Neuronal stem cell (in vitro differentiated cells): ENCODE data around the gene UNC5B.
"Not testable (repeated sequence)": the region's sequence is repeated elsewhere in the genome, so short reads cannot be mapped to it uniquely, and the experiment has no call there.

Experiments used
- DNase-seq: peaks from one replicate; pipeline ENCODE4 v3.0.0-alpha.2; 2013; ENCODE audit warnings: low spot score
- H2AFZ ChIP-seq: one replicate; pipeline ENCODE4 v1.6.1; 2013; ENCODE audit warnings: mild to moderate bottlenecking, low read length, inconsistent platforms
- H2AK5ac ChIP-seq: 2 replicates; pipeline ENCODE4 v1.6.1; 2013; ENCODE audit warnings: low read depth, mild to moderate bottlenecking, inconsistent platforms, low read length, moderate library complexity, mixed read lengths
- H2BK120ac ChIP-seq: 2 replicates; pipeline ENCODE4 v1.6.1; 2013; ENCODE audit warnings: low read depth, mild to moderate bottlenecking, inconsistent platforms, low read length, moderate library complexity, mixed read lengths
- H2BK12ac ChIP-seq: one replicate; pipeline ENCODE4 v1.6.1; 2013; ENCODE audit warnings: low read length, inconsistent platforms
- H2BK15ac ChIP-seq: 2 replicates; pipeline ENCODE4 v1.6.1; 2013; ENCODE audit warnings: mild to moderate bottlenecking, low read length, inconsistent platforms, mixed read lengths
- H2BK5ac ChIP-seq: one replicate; pipeline ENCODE4 v1.6.1; 2013; ENCODE audit warnings: inconsistent platforms, mild to moderate bottlenecking, low read length, moderate library complexity
- H3K14ac ChIP-seq: one replicate; pipeline ENCODE4 v1.6.1; 2013; ENCODE audit warnings: low read length, inconsistent platforms
- H3K18ac ChIP-seq: 2 replicates; pipeline ENCODE4 v1.6.1; 2013; ENCODE audit warnings: low read length, inconsistent platforms
- H3K23ac ChIP-seq: 2 replicates; pipeline ENCODE4 v1.6.1; 2013; ENCODE audit warnings: low read depth, mild to moderate bottlenecking, mixed read lengths, low read length, inconsistent platforms; ENCODE audit not compliant: poor library complexity
- H3K27ac ChIP-seq: replicated peaks from 3 replicates; pipeline ENCODE4 v1.5.1; 2013; ENCODE audit warnings: low read length, inconsistent platforms
- H3K27me3 ChIP-seq, 3 experiments: 2 replicates each; pipeline ENCODE4 v1.6.1; 2013; ENCODE audit warnings: low read length in 3 of 3, mild to moderate bottlenecking in 2 of 3, inconsistent platforms in 1 of 3, low read depth in 1 of 3, mixed read lengths in 1 of 3, moderate library complexity in 1 of 3; ENCODE audit not compliant: control insufficient read depth in 3 of 3, insufficient read depth in 3 of 3
- H3K36me3 ChIP-seq, 2 donors: replicated peaks in 1 of 2; 2 replicates each; pipeline ENCODE4 v1.6.1; 2013; ENCODE audit warnings: low read length in 2 of 2; ENCODE audit not compliant: control insufficient read depth in 2 of 2, insufficient read depth in 2 of 2
- H3K4ac ChIP-seq: 2 replicates; pipeline ENCODE4 v1.6.1; 2013; ENCODE audit warnings: inconsistent platforms, mild to moderate bottlenecking, low read length, moderate library complexity
- H3K4me1 ChIP-seq, 2 donors: 1 replicate in 1 of 2; 2 replicates in 1 of 2; pipeline ENCODE4 v1.6.1; 2013; ENCODE audit warnings: low read length in 2 of 2, low read depth in 1 of 2; ENCODE audit not compliant: control insufficient read depth in 2 of 2, insufficient read depth in 1 of 2
- H3K4me2 ChIP-seq: one replicate; pipeline ENCODE4 v1.6.1; 2013; ENCODE audit warnings: mild to moderate bottlenecking, low read length, inconsistent platforms; ENCODE audit not compliant: insufficient read depth, poor library complexity, severe bottlenecking
- H3K4me3 ChIP-seq, 2 donors: 2 replicates each; pipeline ENCODE4 v1.5.1; 2013; ENCODE audit warnings: low read length in 2 of 2, mild to moderate bottlenecking in 2 of 2, inconsistent platforms in 1 of 2, moderate library complexity in 1 of 2
- H3K79me1 ChIP-seq: one replicate; pipeline ENCODE4 v1.6.1; 2013; ENCODE audit warnings: low read depth, mild to moderate bottlenecking, inconsistent platforms, low read length, moderate library complexity
- H3K9ac ChIP-seq: one replicate; pipeline ENCODE4 v1.6.1; 2013; ENCODE audit warnings: mild to moderate bottlenecking, low read depth, low read length, inconsistent platforms; ENCODE audit not compliant: poor library complexity
- H3K9me3 ChIP-seq, 2 donors: replicated peaks in 1 of 2; 2 replicates each; pipeline versions ENCODE3 to v1.6.1; 2013; ENCODE audit warnings: low read length in 2 of 2, mild to moderate bottlenecking in 2 of 2, inconsistent platforms in 1 of 2, low read depth in 1 of 2, mixed read lengths in 1 of 2, moderate library complexity in 1 of 2; ENCODE audit not compliant: control insufficient read depth in 2 of 2, insufficient read depth in 1 of 2
- H4K8ac ChIP-seq: one replicate; pipeline ENCODE4 v1.6.1; 2013; ENCODE audit warnings: low read depth, mild to moderate bottlenecking, inconsistent platforms, low read length, moderate library complexity
- H4K91ac ChIP-seq: one replicate; pipeline ENCODE4 v1.6.1; 2013; ENCODE audit warnings: low read length, low read depth, mild to moderate bottlenecking, inconsistent platforms; ENCODE audit not compliant: poor library complexity
- WGBS, 2 donors: extraction: QIAGEN DNeasy Blood & Tissue Kit; methylation state at CpG; one replicate each; pipeline ENCODE4 v1.1.7; 2013; ENCODE audit warnings: missing lambda C conversion rate in 2 of 2, mixed read lengths in 1 of 2; ENCODE audit not compliant: insufficient read length in 2 of 2, insufficient replicate concordance in 1 of 2; ENCODE audit errors: extremely low coverage in 2 of 2; 5-methylcytosine and 5-hydroxymethylcytosine counted together

Gene UNC5B

DNA sequence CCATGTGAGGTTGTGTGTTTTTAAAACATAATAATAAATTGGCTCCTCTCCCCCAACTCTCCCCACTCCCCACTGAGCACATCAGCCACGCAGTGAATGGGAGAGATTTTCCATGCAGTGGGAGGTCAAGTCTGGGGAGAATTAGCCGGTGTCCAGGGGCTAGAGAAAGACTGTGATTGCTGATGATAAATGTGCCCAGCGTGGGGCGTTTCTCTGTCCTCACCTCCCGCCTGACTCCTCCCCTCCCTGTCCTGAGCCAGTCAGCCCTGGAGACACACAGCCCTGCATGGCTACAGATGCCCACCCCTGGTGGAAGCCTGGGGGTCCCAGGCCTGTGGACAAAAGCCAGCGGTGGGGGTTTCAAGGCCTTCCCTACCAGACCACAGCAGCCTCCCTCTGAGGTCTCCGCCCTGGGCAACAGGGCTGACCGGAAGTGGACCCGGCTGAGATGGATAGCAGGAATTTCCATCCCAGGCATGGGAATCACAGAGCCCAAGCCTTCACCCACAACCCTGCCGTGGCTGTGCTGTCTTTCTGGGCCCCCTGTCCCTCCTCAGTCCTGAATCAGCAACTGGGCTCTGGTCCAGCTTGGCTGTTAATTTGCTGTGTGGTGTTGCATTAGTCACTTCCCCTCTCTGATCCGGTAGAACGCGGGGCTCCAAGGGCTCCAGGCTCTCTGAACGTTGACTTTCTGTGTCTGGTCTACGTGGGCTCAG is 59.8 kb downstream of the UNC5B start:
- Histone ChIP-seq H3K9me3 (no peaks in the 10 kb centered on the region), H3K27me3 (peaks cover 0 to 15% (median 0%) of the 10 kb centered on the region in 3 experiments), H3K36me3 (no peaks in the 10 kb centered on the region), H3K9ac (no peak overlapping the region), H3K27ac (no peak overlapping the region), H2BK12ac (no peak overlapping the region), H3K14ac (no peak overlapping the region), H2BK15ac (peak overlapping the region; percentile 41), H3K4ac (no peak overlapping the region), H3K18ac (peak overlapping the region; percentile 88), H3K79me1 (no peaks in the 10 kb centered on the region), H3K4me3 (no peak overlapping the region), H4K91ac (peak overlapping the region; percentile 38), H3K4me1 (peaks cover 4 to 10% of the 10 kb centered on the region in 2 donors), H2AFZ (no peak overlapping the region), H4K8ac (no peak overlapping the region), H2BK5ac (peak overlapping the region; percentile 76), H3K23ac (peak overlapping the region; percentile 66), H3K4me2 (no peak overlapping the region), H2BK120ac (no peak overlapping the region), H2AK5ac (peak overlapping the region; percentile 90)
- no peak for DNase-seq
- WGBS, 2 donors, result no CpG with 5 or more reads among the region's 15 CpGs

DNA sequence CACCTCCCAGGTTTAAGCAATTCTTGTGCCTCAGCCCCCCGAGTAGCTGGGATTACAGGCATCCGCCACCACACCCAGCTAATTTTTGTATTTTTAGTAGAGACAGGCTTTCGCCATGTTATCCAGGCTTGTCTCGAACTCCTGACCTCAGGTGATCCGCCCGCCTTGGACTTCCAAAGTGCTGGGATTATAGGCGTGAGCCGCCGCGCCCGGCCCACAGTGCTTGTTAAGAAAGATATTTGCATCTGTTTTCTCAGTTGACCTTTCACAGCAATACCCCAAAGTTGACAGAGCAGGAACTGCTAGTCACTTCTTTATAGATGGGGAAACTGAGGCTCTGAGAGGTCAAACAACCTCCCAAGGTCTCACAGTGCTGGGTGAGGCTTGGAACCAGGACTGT is 60.6 kb downstream of the UNC5B start:
- not testable (repeated sequence) for H3K23ac ChIP-seq, H4K91ac ChIP-seq, H2AFZ ChIP-seq, H4K8ac ChIP-seq, H3K36me3 ChIP-seq, H3K79me1 ChIP-seq, H3K4me3 ChIP-seq, DNase-seq, H2AK5ac ChIP-seq, H3K9me3 ChIP-seq, H2BK5ac ChIP-seq, H2BK120ac ChIP-seq, H3K27ac ChIP-seq, H3K14ac ChIP-seq, H2BK12ac ChIP-seq, H2BK15ac ChIP-seq, H3K4me2 ChIP-seq, H3K18ac ChIP-seq, H3K4ac ChIP-seq, H3K9ac ChIP-seq
- no CpG with 5 or more reads among the region's 11 CpGs for WGBS, 2 donors
- peaks cover 4 to 10% of the 10 kb centered on the region in 2 donors for H3K4me1 ChIP-seq
- peaks cover 0 to 15% (median 0%) of the 10 kb centered on the region in 3 experiments for H3K27me3 ChIP-seq

DNA sequence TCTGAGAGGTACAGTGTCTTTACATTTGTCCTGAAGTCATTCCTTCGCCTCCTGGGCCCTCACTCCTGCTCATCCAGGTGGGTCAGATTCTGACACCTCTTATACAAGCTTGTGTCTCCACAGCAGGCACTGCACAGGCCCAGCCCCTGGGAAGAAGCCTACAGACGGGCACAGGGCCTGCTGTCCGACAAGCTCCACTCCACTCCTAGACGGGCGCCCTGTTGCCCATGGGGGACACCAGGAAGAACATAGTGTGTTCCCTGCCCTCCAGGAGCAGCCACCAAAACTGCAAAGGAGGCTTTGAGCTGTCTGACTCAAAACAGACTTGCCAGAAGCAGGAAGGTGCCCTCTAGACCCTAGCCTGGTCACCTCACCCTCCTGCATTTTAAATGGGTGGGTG is 61.1 kb downstream of the UNC5B start:
- no peak overlapping the region for H4K91ac ChIP-seq
- no peaks in the 10 kb centered on the region for H3K9me3 ChIP-seq
- no peak overlapping the region for H3K4ac ChIP-seq
- no peak overlapping the region for H2BK12ac ChIP-seq
- H3K9ac ChIP-seq, result no peak overlapping the region
- no peak overlapping the region for H2BK5ac ChIP-seq
- no peak overlapping the region for H3K18ac ChIP-seq
- no peak overlapping the region for H3K14ac ChIP-seq
- no peak overlapping the region for H4K8ac ChIP-seq
- peaks cover 0 to 10% (median 0%) of the 10 kb centered on the region in 3 experiments for H3K27me3 ChIP-seq
- H2AFZ ChIP-seq, result no peak overlapping the region
- H3K79me1 ChIP-seq, result no peaks in the 10 kb centered on the region
- no peak overlapping the region for H3K4me3 ChIP-seq
- no peak for DNase-seq
- WGBS, 2 donors, result no CpG with 5 or more reads among the region's 5 CpGs
- H3K27ac ChIP-seq, result no peak overlapping the region
- no peak overlapping the region for H3K23ac ChIP-seq
- no peak overlapping the region for H3K4me2 ChIP-seq
- no peaks in the 10 kb centered on the region for H3K36me3 ChIP-seq
- no peak overlapping the region for H2BK15ac ChIP-seq
- H2BK120ac ChIP-seq, result no peak overlapping the region
- H3K4me1 ChIP-seq, result peaks cover 4 to 13% of the 10 kb centered on the region in 2 donors
- no peak overlapping the region for H2AK5ac ChIP-seq

DNA sequence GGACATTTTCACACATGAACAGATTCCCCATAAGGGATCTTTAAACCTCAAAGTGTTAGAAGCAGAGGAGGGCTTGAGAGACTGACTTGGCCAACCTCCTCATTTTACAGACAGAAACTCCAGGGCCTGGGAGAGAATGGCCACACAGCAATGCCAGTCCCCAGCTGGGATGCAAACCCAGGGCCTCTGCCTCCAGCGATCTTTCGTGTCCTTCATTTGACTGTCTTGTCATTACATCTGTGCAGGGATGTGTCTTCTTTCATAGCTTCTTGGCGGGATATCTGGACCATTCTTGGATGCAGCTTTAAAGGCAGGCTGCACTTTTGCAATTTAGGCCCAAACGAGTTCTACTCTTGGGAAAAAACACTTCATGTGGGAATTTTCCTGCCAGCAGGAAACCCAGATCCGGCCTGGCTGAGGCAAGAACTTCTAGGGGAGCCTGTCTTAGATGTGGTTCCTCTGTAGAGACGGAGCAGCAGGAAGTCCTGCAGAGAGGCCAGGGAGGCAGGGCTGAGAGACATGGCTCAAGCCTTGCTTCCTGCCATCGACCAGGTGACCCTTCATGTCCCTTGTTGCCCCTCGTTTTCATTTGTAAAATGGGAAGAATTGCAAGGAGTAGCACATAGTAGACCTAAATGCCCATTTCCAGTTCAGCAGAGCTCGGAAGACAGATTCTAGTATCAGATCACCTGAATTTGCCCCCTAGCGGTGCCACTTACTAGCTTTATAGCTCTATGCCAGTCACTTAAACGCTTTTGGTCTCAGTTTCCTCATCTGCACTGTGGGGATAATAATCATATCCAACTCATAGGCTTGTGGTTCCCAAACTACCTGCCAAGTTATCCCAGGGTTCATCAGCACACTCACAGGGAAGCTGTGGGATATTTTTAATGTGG is 62.8 kb downstream of the UNC5B start:
- Histone ChIP-seq H3K4me1 (peaks cover 0 to 13% of the 10 kb centered on the region in 2 donors), H2BK5ac (no peak overlapping the region), H3K27ac (no peak overlapping the region)

More for the DNA sequence above, 62.8 kb downstream of the UNC5B start:
- Histone ChIP-seq H2AK5ac (no peak overlapping the region), H4K91ac (no peak overlapping the region), H2BK12ac (no peak overlapping the region), H3K4me2 (no peak overlapping the region), H3K79me1 (no peaks in the 10 kb centered on the region), H4K8ac (no peak overlapping the region), H3K9me3 (no peaks in the 10 kb centered on the region), H2AFZ (no peak overlapping the region), H3K27me3 (peaks cover 0 to 7% (median 0%) of the 10 kb centered on the region in 3 experiments), H3K9ac (no peak overlapping the region), H3K23ac (no peak overlapping the region), H3K4me3 (no peak overlapping the region), H3K4ac (no peak overlapping the region), H3K14ac (no peak overlapping the region), H3K18ac (no peak overlapping the region), H3K36me3 (no peaks in the 10 kb centered on the region), H2BK15ac (no peak overlapping the region), H2BK120ac (no peak overlapping the region)
- DNase-seq, result no peak
- no CpG with 5 or more reads among the region's 11 CpGs for WGBS, 2 donors
